Heart left ventricle (tissue), 16 donors: ENCODE data around the gene FLT4. TPM values are rescaled to one million over a fixed set of nuclear protein-coding genes. Genes with fewer than 3 reads are reported as not detected.
A peak's percentile ranks its signal among the peaks of the same experiment; 100 is the strongest.

Experiments
- ATAC-seq, 4 donors: fragments of 200-7000 bp; cut with Tn5 transposase; one replicate each; pipeline ENCODE4 v1.9.1; 2020 to 2022; ENCODE audit warnings: moderate library complexity in 4 of 4, mild to moderate bottlenecking in 3 of 4, moderate number of reproducible peaks in 1 of 4
- DNase-seq, 5 donors: peaks; one replicate each; pipeline ENCODE4 v3.0.0-alpha.2; 2020
- H3K27ac ChIP-seq, 12 donors: fragments of 200-600 bp; sonication (generic) in 4 of 12; one replicate each; pipeline versions ENCODE4 v1.5.0 to v1.8.0; 2016 to 2022; ENCODE audit warnings: mild to moderate bottlenecking in 2 of 12
- H3K27me3 ChIP-seq, 9 donors: fragments of 200-600 bp; sonication (generic) in 2 of 9; one replicate each; pipeline versions ENCODE4 v1.5.1 to v1.8.0; 2016 to 2022; ENCODE audit warnings: mild to moderate bottlenecking in 3 of 9
- H3K36me3 ChIP-seq, 9 donors: fragments of 200-600 bp; sonication (generic) in 2 of 9; one replicate each; pipeline versions ENCODE4 v1.5.0 to v1.8.0; 2018 to 2022; ENCODE audit warnings: mild to moderate bottlenecking in 2 of 9
- H3K4me1 ChIP-seq, 12 donors: fragments of 200-600 bp; sonication (generic) in 4 of 12; one replicate each; pipeline versions ENCODE4 v1.5.0 to v1.8.0; 2016 to 2022; ENCODE audit warnings: mild to moderate bottlenecking in 3 of 12
- H3K4me3 ChIP-seq, 12 donors: fragments of 200-600 bp; sonication (generic) in 4 of 12; one replicate each; pipeline versions ENCODE4 v1.5.0 to v1.8.0; 2017 to 2022; ENCODE audit warnings: mild to moderate bottlenecking in 9 of 12, moderate library complexity in 4 of 12
- H3K9me3 ChIP-seq, 12 donors: fragments of 200-600 bp; sonication (generic) in 4 of 12; one replicate each; pipeline versions ENCODE4 v1.5.0 to v1.8.0; 2016 to 2022; ENCODE audit warnings: mild to moderate bottlenecking in 1 of 12
- CTCF ChIP-seq, 12 donors: fragments of 200-600 bp; sonication (generic) in 4 of 12; IDR thresholded peaks; one replicate each; pipeline versions ENCODE4 v1.5.0 to v1.8.0; 2018 to 2022; ENCODE audit warnings: antibody characterized with exemption in 12 of 12, mild to moderate bottlenecking in 5 of 12
- POLR2A ChIP-seq, 2 donors: fragments of 450-650 bp; IDR thresholded peaks; one replicate each; pipeline ENCODE4 v1.6.1; 2017; ENCODE audit warnings: antibody characterized with exemption in 2 of 2, mild to moderate bottlenecking in 2 of 2, moderate library complexity in 2 of 2
- WGBS, 4 donors: extraction: QIAGEN DNeasy Blood & Tissue Kit in 2 of 4; methylation state at CpG; one replicate each; pipeline versions ENCODE4 v1.1.5 to v1.1.7; 2013 to 2018; 5-methylcytosine and 5-hydroxymethylcytosine counted together
- intact Hi-C, 10 donors: fragments of 100-400 bp; cut with DNase I; formaldehyde crosslinking; loops; one replicate each; pipeline versions ENCODE4 v1.11.1 to v1.14.2; 2022
- polyA plus RNA-seq, 2 donors: library from polyadenylated mRNA; stranded (reverse); fragments of 200-250 nt; gene quantifications; one replicate each; pipeline ENCODE4 v1.2.3, GENCODE V29; 2013
- total RNA-seq, 9 donors: library from RNA; depleted of rRNA in 2 of 9; stranded (reverse); fragments of >200 nt in 2 of 9; fragmentation: NEBNext Ultra II Directional in 3 of 9; extraction: Animal tissue kit (Norgen Biotek cat#: 25700) in 3 of 9; gene quantifications; one replicate each; pipeline versions ENCODE4 v1.1.0 to v1.2.4, GENCODE V29; 2016 to 2023
- donor health status: ischemic (EF 13 %, LVEDD 7.1; RV severe dilation, severe dysfunction).
- donor health status: healthy with polysubstance abuse.
- donor health status: DM: no; HTN: yes; CAD: no.
- donor health status: DM: no; HTN: no; CAD: no.
- donor health status: ischemic (EF 25% LVEDD 6.9; RV normal size, moderate dysfunction).
- donor health status: ischemic (EF 25% LVEDD 5.7; RV mildly dilated, moderate dysfunction).
- donor health status: healthy.
- donor health status: DM: yes; HTN: yes; CAD: no.
- donor health status: ischemic (EF 35%, LVEDD 5.7; RV mildly dilated, moderate dysfunction).
- donor health status: nonischemic (EF 11% LVEDD 7.7; RV severe dilation, severe dysfunction).
- donor health status: DM: yes; HTN: yes; CAD: no.
- donor health status: PGD.
- donor health status: ischemic (EF 29% LVEDD 5.4; RV normal size, mild dysfunction).
- donor health status: nonischemic (EF 23%, LVEDD 6.1; RV moderate dilation, normal function).

The FLT4 gene
- total and polyA plus RNA-seq, 11 donors, result 2.1 to 13.7 (median 6.3) TPM

- intact Hi-C loops, result no loop called here
- TF ChIP-seq POLR2A (IDR thresholded peaks at IDR 0.05), result no peak
- no peak for TF ChIP-seq CTCF (IDR thresholded peaks at IDR 0.05)
- no peak overlapping the region for H3K4me3 ChIP-seq
- peaks cover 0 to 3% (median 0%) of the 10 kb centered on the region in 12 donors for H3K4me1 ChIP-seq
- DNase-seq, result peak in 1 of 5 donors; percentile 53
- 77 to 87% (median 82%) methylated on average over 7 to 9 of the region's 9 CpGs for WGBS, 4 donors
- no peaks in the 10 kb centered on the region for H3K9me3 ChIP-seq
- H3K36me3 ChIP-seq, result no peaks in the 10 kb centered on the region
- H3K27me3 ChIP-seq, result peaks cover 0 to 2% (median 0%) of the 10 kb centered on the region in 9 donors
- no peak for ATAC-seq
- no peak overlapping the region for H3K27ac ChIP-seq
Measured at GRCh38 chr5:180598316-180598701, 51.1 kb downstream of the FLT4 start.

DNA sequence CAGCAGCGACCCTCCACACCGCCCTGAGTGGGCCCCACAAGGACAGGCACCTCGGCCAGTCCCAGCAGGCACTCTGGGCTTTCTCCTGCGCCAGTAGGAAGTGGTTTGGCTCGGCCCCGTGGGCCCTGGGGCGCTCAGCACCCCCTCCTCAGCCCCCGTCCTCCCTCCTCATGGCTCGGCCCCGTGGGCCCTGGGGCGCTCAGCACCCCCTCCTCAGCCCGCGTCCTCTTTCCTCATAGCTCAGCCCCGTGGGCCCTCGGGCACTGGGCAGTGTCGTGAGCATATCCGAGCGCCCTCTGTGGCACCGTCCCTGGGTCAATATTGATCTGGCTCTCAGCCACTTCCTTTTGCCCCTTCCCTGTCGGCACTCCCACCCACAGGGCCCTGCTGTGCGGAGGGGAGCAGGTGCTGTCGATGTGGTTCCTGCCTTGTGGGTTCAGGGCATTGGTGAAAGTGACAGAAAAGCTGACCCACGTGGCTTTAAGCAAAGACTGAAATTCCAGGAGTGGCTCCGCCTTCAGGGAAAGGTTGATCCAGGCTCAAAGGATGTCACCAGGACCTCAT, 52.6 kb downstream of the FLT4 start:
- H3K36me3 ChIP-seq, result no peaks in the 10 kb centered on the region
- no peak overlapping the region for H3K4me3 ChIP-seq
- ATAC-seq, result no peak
- DNase-seq, result peak in 2 of 5 donors; percentile 11 to 49
- H3K27ac ChIP-seq, result no peak overlapping the region
- intact Hi-C loops, result no loop called here
- peaks cover under 1 to 12% (median 7%) of the 10 kb centered on the region in 9 donors for H3K27me3 ChIP-seq
- H3K4me1 ChIP-seq, result peaks cover 0 to 4% (median 0%) of the 10 kb centered on the region in 12 donors
- TF ChIP-seq CTCF (IDR thresholded peaks at IDR 0.05) (no peak), POLR2A (IDR thresholded peaks at IDR 0.05) (no peak)
- WGBS, 4 donors, result 78 to 81% (median 80%) methylated on average over 20 to 24 of the region's 24 CpGs
- no peaks in the 10 kb centered on the region for H3K9me3 ChIP-seq

DNA sequence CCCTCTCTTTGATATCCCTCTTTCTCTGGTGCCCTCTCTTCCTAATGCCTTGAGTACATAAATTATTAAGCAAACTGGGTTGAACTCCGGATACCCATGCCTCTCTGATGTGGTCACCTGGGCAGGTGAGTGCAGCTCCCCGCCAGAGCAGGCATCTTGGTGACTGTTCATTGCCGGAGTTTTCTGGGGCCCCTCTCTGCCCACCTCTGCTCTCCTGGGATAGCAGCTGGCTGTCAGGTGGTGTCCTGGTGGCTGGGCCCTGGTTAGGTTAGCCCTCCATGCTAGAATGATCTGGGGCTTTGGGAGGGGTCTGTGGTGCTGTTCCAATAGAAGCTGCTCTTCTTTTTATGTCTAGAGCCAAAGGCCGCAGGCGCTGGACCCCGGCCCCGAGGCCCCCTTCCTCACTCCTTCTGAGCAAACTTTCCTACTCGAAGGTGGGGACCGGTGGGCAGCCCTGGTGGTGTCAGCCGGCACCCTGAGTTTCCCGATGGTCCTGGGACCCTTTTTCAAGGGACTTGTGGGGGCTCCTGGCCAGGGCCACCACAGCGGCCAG, 53.2 kb downstream of the FLT4 start:
- peaks cover 0 to 10% (median 4%) of the 10 kb centered on the region in 12 donors for H3K4me1 ChIP-seq
- peaks cover 4 to 17% (median 13%) of the 10 kb centered on the region in 9 donors for H3K27me3 ChIP-seq
- no peaks in the 10 kb centered on the region for H3K36me3 ChIP-seq
- TF ChIP-seq POLR2A (IDR thresholded peaks at IDR 0.05) (no peak), CTCF (IDR thresholded peaks at IDR 0.05) (no peak)
- H3K9me3 ChIP-seq, result no peaks in the 10 kb centered on the region
- H3K4me3 ChIP-seq, result no peak overlapping the region
- 90 to 94% (median 92%) methylated on average over 12 of the region's 12 CpGs for WGBS, 4 donors
- ATAC-seq, result no peak
- intact Hi-C loops, result no loop called here
- DNase-seq, result no peak
- H3K27ac ChIP-seq, result no peak overlapping the region

DNA sequence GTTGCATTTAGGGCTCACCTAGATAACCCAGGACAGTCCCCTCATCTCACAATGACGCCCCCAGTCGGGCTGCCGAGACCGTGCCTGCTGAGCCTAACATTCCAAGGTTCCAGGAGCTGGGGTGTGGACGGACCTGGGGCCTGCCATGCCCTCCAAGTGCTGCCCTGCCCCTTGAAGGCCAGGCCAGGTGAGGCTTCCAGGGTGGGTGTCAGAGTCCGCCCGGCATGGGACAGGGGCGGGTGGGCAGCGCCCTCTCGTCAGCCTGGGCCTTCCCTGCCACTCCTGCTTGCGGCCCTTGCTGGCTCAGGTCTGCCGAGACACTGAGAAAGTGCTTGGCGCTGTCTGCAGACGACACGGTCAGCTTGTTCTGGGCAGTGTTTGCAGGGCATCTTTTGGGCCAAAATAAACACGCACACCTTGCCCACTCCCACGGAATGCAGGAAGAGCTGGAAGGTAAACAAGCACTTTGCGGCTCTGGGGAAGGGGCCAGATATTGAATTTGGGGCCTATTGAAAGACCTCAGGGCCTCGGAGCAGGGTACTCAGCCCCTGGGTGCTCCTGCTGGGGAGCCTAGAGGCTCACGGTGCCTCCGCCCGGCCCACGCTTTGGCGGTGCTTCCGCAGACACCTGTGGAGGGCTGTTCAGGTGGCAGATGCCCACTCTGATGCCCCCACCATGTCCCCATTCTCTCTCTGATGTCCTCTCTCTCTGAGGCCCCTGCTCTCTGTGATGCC, 53.9 kb downstream of the FLT4 start:
- Histone ChIP-seq H3K27ac (no peak overlapping the region), H3K4me3 (no peak overlapping the region), H3K27me3 (peaks cover 10 to 24% (median 19%) of the 10 kb centered on the region in 9 donors), H3K4me1 (peaks cover 0 to 16% (median 9%) of the 10 kb centered on the region in 12 donors), H3K9me3 (no peaks in the 10 kb centered on the region), H3K36me3 (no peaks in the 10 kb centered on the region)
- WGBS, 4 donors, result 86 to 91% (median 90%) methylated on average over 24 to 25 of the region's 25 CpGs
- intact Hi-C loops, result no loop called here
- ATAC-seq (no peak), DNase-seq (peak in 1 of 5 donors; percentile 40)
- no peak for TF ChIP-seq CTCF (IDR thresholded peaks at IDR 0.05)
- no peak for TF ChIP-seq POLR2A (IDR thresholded peaks at IDR 0.05)
